Bronchial epithelial cell (primary cell): ENCODE measurements around the gene TTC32. TPM values are rescaled to one million over a fixed set of nuclear protein-coding genes. Genes with fewer than 3 reads are reported as not detected.
"Not testable (repeated sequence)": the region's sequence is repeated elsewhere in the genome, so short reads cannot be mapped to it uniquely, and the experiment has no call there.

ENCODE experiments used
- DNase-seq: peaks from one replicate; pipeline ENCODE4 v3.0.0-alpha.2; 2010; ENCODE audit warnings: low read depth
- FAIRE-seq: peaks from 2 replicates; lab custom pipeline; 2011; peaks lifted over from hg19 to GRCh38; lab: Jason Lieb, UNC
- H3K27me3 ChIP-seq: 2 replicates; pipeline ENCODE4 v1.5.1; 2011; ENCODE audit warnings: low read length; ENCODE audit not compliant: control insufficient read depth, insufficient read depth
- H3K36me3 ChIP-seq: 2 replicates; pipeline ENCODE4 v1.5.1; 2011; ENCODE audit warnings: low read length; ENCODE audit not compliant: control insufficient read depth, insufficient read depth
- H3K4me3 ChIP-seq: 2 replicates; pipeline ENCODE4 v1.5.1; 2011; ENCODE audit warnings: mild to moderate bottlenecking, low read depth, low read length, control low read depth
- total RNA-seq: library from RNA; depleted of rRNA; stranded (reverse); fragments of >200 nt; gene quantifications from 2 replicates; pipeline ENCODE4 v1.2.1, GENCODE V29; 2014
- TF ChIP-seq, protein P1 (sequence below): IDR thresholded peaks from 2 replicates; pipeline ENCODE4 v1.5.1; 2011; ENCODE audit warnings: mild to moderate bottlenecking, moderate library complexity, low read length, control low read depth, inconsistent platforms; ENCODE audit not compliant: insufficient read depth, severe bottlenecking

TTC32 gene
- total RNA-seq, 1 donor from 2014 or later: 4.2 TPM

DNA sequence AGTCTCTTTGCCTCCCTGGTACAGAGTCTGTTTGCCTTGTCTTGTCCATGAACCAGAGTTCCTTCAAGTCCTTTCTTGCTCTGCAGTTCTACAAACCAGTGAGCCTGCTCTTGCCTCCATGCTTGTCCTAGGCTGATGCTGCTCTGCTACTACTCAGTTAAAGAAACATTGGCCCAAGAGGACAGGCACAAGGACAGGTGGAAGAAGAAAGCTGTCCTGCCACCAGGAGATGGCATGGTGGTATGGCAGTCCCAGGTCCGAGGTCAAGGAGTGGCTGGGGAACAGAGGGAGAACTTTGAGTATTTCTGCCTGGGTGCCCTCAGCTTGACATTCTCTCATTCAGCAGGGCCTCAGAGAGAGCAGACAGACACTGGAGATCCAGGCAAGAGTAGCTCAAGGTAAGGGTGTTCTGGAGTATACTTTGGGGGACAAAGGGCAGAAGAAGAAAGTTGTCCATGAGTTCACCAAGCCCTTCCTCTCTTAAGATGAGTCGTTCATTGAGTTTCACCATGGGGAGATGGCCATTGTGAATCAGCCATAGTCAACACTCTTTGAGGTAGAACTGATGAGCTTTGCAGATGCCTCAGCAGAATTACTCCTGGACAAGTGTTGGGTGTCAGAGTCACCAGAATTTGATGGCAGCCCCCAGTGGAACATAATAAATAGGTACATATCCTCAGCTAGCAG, 20.4 kb downstream of the TTC32 start:
- H3K27me3 ChIP-seq: no peaks in the 10 kb centered on the region
- H3K4me3 ChIP-seq: no peak overlapping the region
- H3K36me3 ChIP-seq: no peaks in the 10 kb centered on the region
- FAIRE-seq (no peak), DNase-seq (peak; percentile 10)
- TF ChIP-seq, protein P1, sequence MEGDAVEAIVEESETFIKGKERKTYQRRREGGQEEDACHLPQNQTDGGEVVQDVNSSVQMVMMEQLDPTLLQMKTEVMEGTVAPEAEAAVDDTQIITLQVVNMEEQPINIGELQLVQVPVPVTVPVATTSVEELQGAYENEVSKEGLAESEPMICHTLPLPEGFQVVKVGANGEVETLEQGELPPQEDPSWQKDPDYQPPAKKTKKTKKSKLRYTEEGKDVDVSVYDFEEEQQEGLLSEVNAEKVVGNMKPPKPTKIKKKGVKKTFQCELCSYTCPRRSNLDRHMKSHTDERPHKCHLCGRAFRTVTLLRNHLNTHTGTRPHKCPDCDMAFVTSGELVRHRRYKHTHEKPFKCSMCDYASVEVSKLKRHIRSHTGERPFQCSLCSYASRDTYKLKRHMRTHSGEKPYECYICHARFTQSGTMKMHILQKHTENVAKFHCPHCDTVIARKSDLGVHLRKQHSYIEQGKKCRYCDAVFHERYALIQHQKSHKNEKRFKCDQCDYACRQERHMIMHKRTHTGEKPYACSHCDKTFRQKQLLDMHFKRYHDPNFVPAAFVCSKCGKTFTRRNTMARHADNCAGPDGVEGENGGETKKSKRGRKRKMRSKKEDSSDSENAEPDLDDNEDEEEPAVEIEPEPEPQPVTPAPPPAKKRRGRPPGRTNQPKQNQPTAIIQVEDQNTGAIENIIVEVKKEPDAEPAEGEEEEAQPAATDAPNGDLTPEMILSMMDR: no peak

GRCh38 chr2:19880191-19880590, 21.6 kb downstream of the TTC32 start:
- peak; percentile 68 for FAIRE-seq
- H3K4me3 ChIP-seq, H3K27me3 ChIP-seq, H3K36me3 ChIP-seq, DNase-seq: not testable (repeated sequence)

- no peak for DNase-seq
- FAIRE-seq: no peak
- H3K4me3 ChIP-seq: no peak overlapping the region
- TF ChIP-seq, protein P1: no peak
- no peaks in the 10 kb centered on the region for H3K27me3 ChIP-seq
- no peaks in the 10 kb centered on the region for H3K36me3 ChIP-seq
Measured at GRCh38 chr2:19879120-19879519, 22.7 kb downstream of the TTC32 start.

DNA sequence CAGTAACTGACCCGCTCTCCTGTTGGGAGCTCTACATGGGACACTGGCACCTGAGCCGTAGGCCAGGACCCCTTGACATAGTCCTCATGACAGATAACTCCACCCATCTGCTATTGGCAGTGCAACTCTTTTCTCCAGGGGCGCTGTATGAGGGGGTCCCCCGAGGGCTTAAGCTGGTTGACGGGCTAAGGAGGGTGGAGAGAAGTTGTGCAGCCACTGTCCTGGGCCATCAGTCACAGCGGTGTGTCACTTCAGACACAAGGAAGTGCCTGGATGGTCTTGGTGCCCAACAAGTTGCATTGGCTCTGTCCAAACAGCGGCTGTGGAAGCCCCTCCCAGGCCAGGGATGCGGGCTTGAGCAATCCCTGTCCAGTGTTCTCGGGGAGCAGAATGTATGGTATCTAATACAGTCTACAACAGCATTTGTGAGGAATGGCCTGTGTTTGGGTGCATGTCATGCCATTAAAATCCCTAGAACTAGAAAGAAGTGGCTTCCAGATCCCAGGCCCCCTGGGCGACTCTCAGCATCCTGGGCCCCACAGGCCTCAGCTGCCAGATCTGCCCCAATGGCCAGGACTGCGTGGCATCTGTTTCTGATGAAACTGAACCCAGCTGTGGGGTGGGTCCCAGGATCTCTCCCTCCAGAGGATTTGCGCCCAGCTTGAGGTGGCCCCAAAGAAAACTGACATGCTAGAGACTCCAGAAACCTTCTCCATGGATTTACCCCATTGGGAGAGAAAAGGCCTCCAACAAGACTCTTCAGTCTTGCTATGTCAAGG, 23.3 kb downstream of the TTC32 start:
- TF ChIP-seq, protein P1: no peak
- no peak for FAIRE-seq
- H3K27me3 ChIP-seq: no peaks in the 10 kb centered on the region
- H3K4me3 ChIP-seq: no peak overlapping the region
- DNase-seq: no peak
- no peaks in the 10 kb centered on the region for H3K36me3 ChIP-seq

GRCh38 chr2:19876751-19877150, 25.0 kb downstream of the TTC32 start:
- Histone ChIP-seq H3K27me3 (no peaks in the 10 kb centered on the region), H3K36me3 (no peaks in the 10 kb centered on the region), H3K4me3 (no peak overlapping the region)
- TF ChIP-seq, protein P1: no peak
- FAIRE-seq (no peak), DNase-seq (no peak)

GRCh38 chr2:19875280-19875679, 26.5 kb downstream of the TTC32 start:
- no peak for DNase-seq
- no peak overlapping the region for H3K4me3 ChIP-seq
- TF ChIP-seq, protein P1: no peak
- no peaks in the 10 kb centered on the region for H3K36me3 ChIP-seq
- no peak for FAIRE-seq
- H3K27me3 ChIP-seq: no peaks in the 10 kb centered on the region
